ENCODE measurements around the gene PRCP.

Gene PRCP

DNA sequence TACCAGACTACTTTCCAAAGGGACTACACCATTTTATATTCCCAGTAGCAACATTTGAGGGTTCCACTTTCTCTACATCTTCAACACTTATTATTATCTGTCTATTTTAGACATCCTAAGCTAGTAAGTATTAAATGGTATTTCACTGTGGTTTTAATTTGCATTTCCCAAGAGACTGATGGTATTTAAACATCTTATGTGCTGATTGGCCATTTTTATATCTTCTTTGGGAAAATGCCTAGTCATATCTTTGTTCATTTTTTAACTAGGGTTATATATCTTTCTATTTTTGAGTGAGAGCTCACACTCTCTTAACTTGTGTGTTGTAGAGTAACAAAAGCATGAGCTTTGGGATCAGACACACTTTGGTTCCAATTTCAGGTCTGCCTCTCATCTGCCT, 73.7 kb downstream of the PRCP start:
- Histone ChIP-seq H3K4me1 (peaks cover 7% of the 10 kb centered on the region), H3K9me3 (no peaks in the 10 kb centered on the region), H3K4me3 (ENCODE audit: low read depth, low read length) (no peak overlapping the region), H3K36me3 (peaks cover 9% of the 10 kb centered on the region), H3K27me3 (no peaks in the 10 kb centered on the region)
- TF ChIP-seq, protein P1, sequence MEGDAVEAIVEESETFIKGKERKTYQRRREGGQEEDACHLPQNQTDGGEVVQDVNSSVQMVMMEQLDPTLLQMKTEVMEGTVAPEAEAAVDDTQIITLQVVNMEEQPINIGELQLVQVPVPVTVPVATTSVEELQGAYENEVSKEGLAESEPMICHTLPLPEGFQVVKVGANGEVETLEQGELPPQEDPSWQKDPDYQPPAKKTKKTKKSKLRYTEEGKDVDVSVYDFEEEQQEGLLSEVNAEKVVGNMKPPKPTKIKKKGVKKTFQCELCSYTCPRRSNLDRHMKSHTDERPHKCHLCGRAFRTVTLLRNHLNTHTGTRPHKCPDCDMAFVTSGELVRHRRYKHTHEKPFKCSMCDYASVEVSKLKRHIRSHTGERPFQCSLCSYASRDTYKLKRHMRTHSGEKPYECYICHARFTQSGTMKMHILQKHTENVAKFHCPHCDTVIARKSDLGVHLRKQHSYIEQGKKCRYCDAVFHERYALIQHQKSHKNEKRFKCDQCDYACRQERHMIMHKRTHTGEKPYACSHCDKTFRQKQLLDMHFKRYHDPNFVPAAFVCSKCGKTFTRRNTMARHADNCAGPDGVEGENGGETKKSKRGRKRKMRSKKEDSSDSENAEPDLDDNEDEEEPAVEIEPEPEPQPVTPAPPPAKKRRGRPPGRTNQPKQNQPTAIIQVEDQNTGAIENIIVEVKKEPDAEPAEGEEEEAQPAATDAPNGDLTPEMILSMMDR (IDR thresholded peaks at IDR 0.05; ENCODE audit: low read depth, low read length): no peak
- no peak for DNase-seq

DNA sequence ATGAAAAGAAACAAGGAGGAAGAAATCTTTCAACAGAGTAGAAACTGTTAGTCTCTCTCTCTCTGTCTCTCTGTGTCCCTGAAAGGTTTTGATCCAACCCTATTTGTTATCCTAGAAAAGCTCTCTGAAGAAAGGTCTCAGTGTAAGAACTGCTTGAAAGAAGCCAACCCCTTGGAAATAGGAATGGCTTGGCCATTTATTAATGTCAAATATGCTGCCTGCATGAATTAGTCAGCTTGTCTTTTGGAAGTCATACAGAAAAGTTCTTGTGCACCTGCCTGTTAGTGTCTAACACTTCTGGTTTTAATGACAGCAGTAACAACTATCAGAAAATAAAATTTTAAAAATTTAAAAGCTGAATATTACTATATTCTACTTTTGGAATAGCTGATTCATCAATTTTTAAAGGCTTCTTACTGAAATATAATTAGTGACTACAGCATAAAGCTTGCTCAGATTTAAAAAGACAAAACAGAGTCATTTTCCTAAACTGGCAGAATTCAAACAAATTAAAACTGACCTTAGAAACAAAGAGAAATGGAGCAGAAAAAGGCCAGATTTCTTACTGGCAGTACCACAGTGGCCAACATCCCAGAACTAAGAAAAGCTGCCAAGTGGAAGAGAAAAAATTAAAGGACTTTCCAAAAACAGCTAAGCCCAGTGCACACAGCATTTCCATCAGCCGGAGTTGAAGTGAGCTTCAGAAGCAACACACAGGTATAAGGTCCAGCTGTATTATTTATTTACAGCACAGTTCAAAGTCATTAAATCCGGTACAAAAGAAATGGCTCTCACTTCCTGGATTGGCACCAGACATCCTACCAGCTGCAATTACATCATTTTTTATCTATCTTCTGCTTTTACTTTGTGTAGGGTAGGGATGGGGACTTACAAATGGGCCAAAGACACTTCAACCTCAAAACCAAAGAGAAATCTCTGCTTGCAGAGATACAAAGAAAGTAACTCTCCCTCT, 76.3 kb downstream of the PRCP start:
- peaks cover 9% of the 10 kb centered on the region for H3K36me3 ChIP-seq
- TF ChIP-seq, protein P1 (IDR thresholded peaks at IDR 0.05; ENCODE audit: low read depth, low read length): no peak
- H3K4me3 ChIP-seq (ENCODE audit: low read depth, low read length): no peak overlapping the region
- H3K4me1 ChIP-seq: peaks cover 7% of the 10 kb centered on the region
- no peak for DNase-seq
- no peaks in the 10 kb centered on the region for H3K9me3 ChIP-seq
- no peaks in the 10 kb centered on the region for H3K27me3 ChIP-seq

GRCh38 chr11:82818409-82819043, 81.7 kb downstream of the PRCP start:
- no peaks in the 10 kb centered on the region for H3K27me3 ChIP-seq
- no peak for DNase-seq
- no peak overlapping the region for H3K4me3 ChIP-seq (ENCODE audit: low read depth, low read length)
- no peaks in the 10 kb centered on the region for H3K9me3 ChIP-seq
- peaks cover 11% of the 10 kb centered on the region for H3K4me1 ChIP-seq
- TF ChIP-seq, protein P1 (IDR thresholded peaks at IDR 0.05; ENCODE audit: low read depth, low read length): peak; percentile 31; the same call in 1 of the 2 replicates
- peaks cover under 1% of the 10 kb centered on the region; the same call in 1 of the 2 replicates for H3K36me3 ChIP-seq

- Histone ChIP-seq H3K4me3 (ENCODE audit: low read depth, low read length) (no peak overlapping the region), H3K36me3 (no peaks in the 10 kb centered on the region), H3K4me1 (peaks cover 11% of the 10 kb centered on the region), H3K27me3 (no peaks in the 10 kb centered on the region), H3K9me3 (no peaks in the 10 kb centered on the region)
- no peak for DNase-seq
- TF ChIP-seq, protein P1 (IDR thresholded peaks at IDR 0.05; ENCODE audit: low read depth, low read length): no peak
Measured at GRCh38 chr11:82815406-82815805, 84.8 kb downstream of the PRCP start.

DNA sequence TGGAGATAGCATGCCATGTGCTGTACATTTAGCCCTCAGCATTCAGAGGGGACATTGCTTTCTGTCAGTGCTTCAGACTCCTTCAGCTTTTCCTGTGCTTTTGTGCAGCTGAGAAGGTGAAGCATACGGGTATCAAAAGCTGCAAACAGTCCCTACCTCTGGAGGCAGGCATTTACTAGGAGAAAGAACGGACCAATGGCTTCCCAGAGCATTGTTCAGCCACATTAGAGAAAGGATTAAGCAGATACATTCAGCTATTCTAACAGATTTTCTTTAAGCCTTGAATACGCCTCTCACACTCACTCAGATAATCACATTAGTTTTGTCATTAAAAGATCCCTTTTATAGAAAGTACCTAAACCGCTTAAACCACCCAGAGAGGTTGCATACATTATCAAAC, 85.9 kb downstream of the PRCP start:
- DNase-seq: no peak
- Histone ChIP-seq H3K36me3 (no peaks in the 10 kb centered on the region), H3K9me3 (no peaks in the 10 kb centered on the region), H3K4me1 (peaks cover 11% of the 10 kb centered on the region), H3K27me3 (no peaks in the 10 kb centered on the region), H3K4me3 (ENCODE audit: low read depth, low read length) (no peak overlapping the region)
- TF ChIP-seq, protein P1 (IDR thresholded peaks at IDR 0.05; ENCODE audit: low read depth, low read length): no peak

GRCh38 chr11:82811369-82811768, 88.9 kb downstream of the PRCP start:
- DNase-seq: no peak
- H3K4me1 ChIP-seq: peaks cover 7% of the 10 kb centered on the region
- H3K36me3 ChIP-seq: no peaks in the 10 kb centered on the region
- no peaks in the 10 kb centered on the region for H3K9me3 ChIP-seq
- TF ChIP-seq, protein P1 (IDR thresholded peaks at IDR 0.05; ENCODE audit: low read depth, low read length): no peak
- H3K4me3 ChIP-seq (ENCODE audit: low read depth, low read length): no peak overlapping the region
- H3K27me3 ChIP-seq: no peaks in the 10 kb centered on the region
